GM23248 (cell line): ENCODE measurements around the gene SACS. TPM values are rescaled to one million over a fixed set of nuclear protein-coding genes. Genes with fewer than 3 reads are reported as not detected.

Experiments used
- DNase-seq: peaks from one replicate; pipeline ENCODE4 v3.0.0-alpha.2; 2015
- H2AFZ ChIP-seq: fragments of 200-600 bp; sonication (generic); 2 replicates; pipeline ENCODE4 v1.6.1; 2016; ENCODE audit warnings: antibody characterized with exemption
- H3F3A ChIP-seq: fragments of 200-600 bp; sonication (generic); 2 replicates; pipeline ENCODE4 v1.6.1; 2016; ENCODE audit warnings: mild to moderate bottlenecking, antibody characterized with exemption, mixed run types; ENCODE audit not compliant: insufficient read depth
- H3K27ac ChIP-seq: fragments of 200-600 bp; sonication (generic); 2 replicates; pipeline ENCODE4 v1.5.1; 2016; ENCODE audit warnings: mild to moderate bottlenecking
- H3K27me3 ChIP-seq: fragments of 200-600 bp; sonication (generic); replicated peaks from 2 replicates; pipeline ENCODE4 v1.6.1; 2016; ENCODE audit warnings: mild to moderate bottlenecking; ENCODE audit not compliant: insufficient read depth
- H3K36me3 ChIP-seq: fragments of 200-600 bp; sonication (generic); 2 replicates; pipeline ENCODE4 v1.6.1; 2016; ENCODE audit warnings: low read depth, mild to moderate bottlenecking
- H3K4me1 ChIP-seq: fragments of 200-600 bp; sonication (generic); 2 replicates; pipeline ENCODE4 v1.6.1; 2016; ENCODE audit warnings: mild to moderate bottlenecking; ENCODE audit not compliant: insufficient read depth
- H3K4me2 ChIP-seq: fragments of 200-600 bp; sonication (generic); one replicate; pipeline ENCODE4 v1.6.1; 2016; ENCODE audit warnings: mild to moderate bottlenecking; ENCODE audit not compliant: unreplicated experiment
- H3K4me3 ChIP-seq: fragments of 200-600 bp; sonication (generic); 2 replicates; pipeline ENCODE4 v1.5.1; 2016; ENCODE audit warnings: mild to moderate bottlenecking
- H3K79me2 ChIP-seq: fragments of 200-600 bp; sonication (generic); 2 replicates; pipeline ENCODE4 v1.6.1; 2016; ENCODE audit warnings: mild to moderate bottlenecking; ENCODE audit not compliant: insufficient read depth
- H3K9ac ChIP-seq: fragments of 200-600 bp; sonication (generic); 2 replicates; pipeline ENCODE4 v1.6.1; 2016; ENCODE audit warnings: mild to moderate bottlenecking
- H3K9me2 ChIP-seq: fragments of 200-600 bp; sonication (generic); 2 replicates; pipeline ENCODE4 v1.6.1; 2016; ENCODE audit warnings: mixed run types, mild to moderate bottlenecking, moderate library complexity; ENCODE audit not compliant: insufficient read depth
- H3K9me3 ChIP-seq: fragments of 200-600 bp; sonication (generic); one replicate; pipeline ENCODE4 v1.6.1; 2017; ENCODE audit warnings: low read depth
- H4K20me1 ChIP-seq: fragments of 200-600 bp; sonication (generic); 2 replicates; pipeline ENCODE4 v1.6.0; 2016; ENCODE audit not compliant: insufficient read depth
- EZH2 ChIP-seq: fragments of 200-600 bp; sonication (generic); IDR thresholded peaks from 2 replicates; pipeline ENCODE4 v1.6.1; 2018; ENCODE audit warnings: antibody characterized with exemption, mild to moderate bottlenecking; ENCODE audit not compliant: insufficient read depth, poor library complexity, severe bottlenecking
- EZH2phosphoT487 ChIP-seq: fragments of 200-600 bp; sonication (generic); IDR thresholded peaks from 2 replicates; pipeline ENCODE4 v1.6.1; 2018; ENCODE audit warnings: antibody characterized with exemption, moderate library complexity, mild to moderate bottlenecking, low read depth; ENCODE audit not compliant: insufficient read depth
- WGBS, 2 experiments: methylation state at CpG; one replicate each; pipeline ENCODE4 v1.1.6; 2015 to 2017; ENCODE audit warnings: low lambda C conversion rate in 2 of 2, low coverage in 1 of 2; ENCODE audit errors: missing lambda C conversion rate in 2 of 2; 5-methylcytosine and 5-hydroxymethylcytosine counted together
- in situ Hi-C: fragments of 300-500 bp; cut with MboI; formaldehyde crosslinking; loops from 2 replicates; pipeline ENCODE4 v1.15.0; 2020
- polyA plus RNA-seq: library from polyadenylated mRNA; unstranded; fragments of >200 nt; fragmentation: Nextera tagmentation; extraction: Ambion mirVana; gene quantifications from 2 replicates; pipeline ENCODE4 v1.2.1, GENCODE V29; 2016
- total RNA-seq: library from RNA; depleted of rRNA; stranded (reverse); fragments of >200 nt; shearing (Covaris generic); gene quantifications from 2 replicates; pipeline ENCODE4 v1.2.3, GENCODE V29; 2014

SACS gene
- total and polyA plus RNA-seq, 2 experiments from 2014 or later, result 8.1 to 45.7 TPM

- no peaks in the 10 kb centered on the region for H3K79me2 ChIP-seq
Observed at GRCh38 chr13:23380534-23380933, 53.0 kb downstream of the SACS start.

GRCh38 chr13:23377983-23378632 lies 55.4 kb downstream of the SACS start:
- H3K4me1 ChIP-seq, result peaks cover 52% of the 10 kb centered on the region
- DNase-seq, result peak; percentile 100
- peak overlapping the region; percentile 33 for H3K9ac ChIP-seq
- in situ Hi-C loops, result no loop called here
- no peaks in the 10 kb centered on the region for H4K20me1 ChIP-seq
- no peaks in the 10 kb centered on the region for H3K27me3 ChIP-seq
- peaks cover 20% of the 10 kb centered on the region for H3K79me2 ChIP-seq
- H3F3A ChIP-seq, result peaks cover 28% of the 10 kb centered on the region
- H3K4me3 ChIP-seq, result peak overlapping the region; percentile 34; the same call in 1 of the 2 replicates
- no peak overlapping the region for H2AFZ ChIP-seq
- H3K4me2 ChIP-seq, result peak overlapping the region; percentile 73
- WGBS, 2 experiments, result 5% methylated on average over 11 of the region's 11 CpGs
- H3K27ac ChIP-seq, result peak overlapping the region; percentile 75
- H3K9me3 ChIP-seq, result no peaks in the 10 kb centered on the region
- H3K9me2 ChIP-seq, result no peaks in the 10 kb centered on the region
- H3K36me3 ChIP-seq, result no peaks in the 10 kb centered on the region
- TF ChIP-seq EZH2phosphoT487, result peak; percentile 80; the same call in 1 of the 2 replicates
- no peak for TF ChIP-seq EZH2

More at GRCh38 chr13:23380534-23380933, 53.0 kb downstream of the SACS start:
- no peak overlapping the region for H2AFZ ChIP-seq
- H3K9me3 ChIP-seq, result no peaks in the 10 kb centered on the region
- H4K20me1 ChIP-seq, result no peaks in the 10 kb centered on the region
- H3K27me3 ChIP-seq, result no peaks in the 10 kb centered on the region
- TF ChIP-seq EZH2, result no peak
- no peak for TF ChIP-seq EZH2phosphoT487
- WGBS, 2 experiments, result 76% methylated on average over 5 of the region's 5 CpGs
- H3K9ac ChIP-seq, result no peak overlapping the region
- H3K4me3 ChIP-seq, result no peak overlapping the region
- DNase-seq, result peak; percentile 56
- H3K36me3 ChIP-seq, result no peaks in the 10 kb centered on the region
- no peak overlapping the region for H3K4me2 ChIP-seq
- H3K4me1 ChIP-seq, result peaks cover 54% of the 10 kb centered on the region
- H3F3A ChIP-seq, result peaks cover 31% of the 10 kb centered on the region
- in situ Hi-C loops, result no loop called here
- H3K27ac ChIP-seq, result no peak overlapping the region
- no peaks in the 10 kb centered on the region for H3K9me2 ChIP-seq

- Histone ChIP-seq H2AFZ (no peak overlapping the region), H4K20me1 (peaks cover under 1% of the 10 kb centered on the region; the same call in 1 of the 2 replicates), H3K79me2 (peaks cover 25% of the 10 kb centered on the region), H3K9ac (0 out of 2 replicates have a peak overlapping the region, but pooled peaks have one; percentile 29), H3K36me3 (no peaks in the 10 kb centered on the region), H3K4me2 (peak overlapping the region; percentile 73), H3K9me3 (no peaks in the 10 kb centered on the region), H3K27ac (peak overlapping the region; percentile 75), H3F3A (peaks cover 28% of the 10 kb centered on the region), H3K4me3 (peak overlapping the region; percentile 10; the same call in 1 of the 2 replicates), H3K9me2 (no peaks in the 10 kb centered on the region), H3K4me1 (peaks cover 58% of the 10 kb centered on the region), H3K27me3 (no peaks in the 10 kb centered on the region)
- DNase-seq, result no peak
- 53 to 56% methylated on average over 7 of the region's 7 CpGs for WGBS, 2 experiments
- in situ Hi-C loops, result no loop called here
- TF ChIP-seq EZH2 (no peak), EZH2phosphoT487 (no peak)
Observed at GRCh38 chr13:23377579-23377978, 55.9 kb downstream of the SACS start.

GRCh38 chr13:23375001-23375971 lies 58.2 kb downstream of the SACS start:
- peaks cover 48% of the 10 kb centered on the region for H3K79me2 ChIP-seq
- in situ Hi-C loops, result no loop called here
- H3K4me2 ChIP-seq, result peak overlapping the region; percentile 90
- H3K27me3 ChIP-seq, result no peaks in the 10 kb centered on the region
- H3K4me3 ChIP-seq, result peak overlapping the region; percentile 85
- H3K27ac ChIP-seq, result peak overlapping the region; percentile 75
- DNase-seq, result peak; percentile 98
- peaks cover 18% of the 10 kb centered on the region for H3K36me3 ChIP-seq
- peak overlapping the region; percentile 60 for H2AFZ ChIP-seq
- TF ChIP-seq EZH2, result no peak
- no peak for TF ChIP-seq EZH2phosphoT487
- H3F3A ChIP-seq, result peaks cover 28% of the 10 kb centered on the region
- H3K9me2 ChIP-seq, result no peaks in the 10 kb centered on the region
- no peaks in the 10 kb centered on the region for H3K9me3 ChIP-seq
- H4K20me1 ChIP-seq, result peaks cover 12% of the 10 kb centered on the region; the same call in 1 of the 2 replicates
- peaks cover 61% of the 10 kb centered on the region for H3K4me1 ChIP-seq
- 1 to 2% methylated on average over 45 to 104 of the region's 117 CpGs for WGBS, 2 experiments
- peak overlapping the region; percentile 82 for H3K9ac ChIP-seq
